Liver (tissue), 9 donors: ENCODE results near the gene TCEAL1. TPM values are rescaled to one million over a fixed set of nuclear protein-coding genes. Genes with fewer than 3 reads are reported as not detected.

Experiments used
- DNase-seq: peaks from one replicate; pipeline ENCODE4 v3.0.0-alpha.2; 2017; ENCODE audit warnings: low spot score
- H3K27ac ChIP-seq, 2 donors: one replicate each; pipeline ENCODE4 v1.7.0; 2013; ENCODE audit warnings: inconsistent platforms in 2 of 2, low read length in 2 of 2, control low read depth in 1 of 2, low read depth in 1 of 2, mild to moderate bottlenecking in 1 of 2
- H3K27me3 ChIP-seq, 4 donors: one replicate each; pipeline versions ENCODE4 v1.6.1 to v1.7.0; 2013; ENCODE audit warnings: low read length in 3 of 4, inconsistent platforms in 1 of 4, mild to moderate bottlenecking in 1 of 4, moderate library complexity in 1 of 4; ENCODE audit not compliant: control insufficient read depth in 4 of 4, insufficient read depth in 4 of 4
- H3K36me3 ChIP-seq, 4 donors: one replicate each; pipeline versions ENCODE4 v1.6.1 to v1.7.0; 2013; ENCODE audit warnings: low read length in 3 of 4, mild to moderate bottlenecking in 3 of 4, low read depth in 1 of 4, moderate library complexity in 1 of 4; ENCODE audit not compliant: control insufficient read depth in 4 of 4, insufficient read depth in 3 of 4
- H3K4me1 ChIP-seq, 4 donors: one replicate each; pipeline versions ENCODE4 v1.6.1 to v1.7.0; 2013; ENCODE audit warnings: low read length in 3 of 4, mild to moderate bottlenecking in 3 of 4, moderate library complexity in 1 of 4; ENCODE audit not compliant: control insufficient read depth in 4 of 4, insufficient read depth in 4 of 4
- H3K4me3 ChIP-seq, 3 donors: one replicate each; pipeline versions ENCODE4 v1.6.1 to v1.7.0; 2013; ENCODE audit warnings: low read length in 3 of 3, control low read depth in 1 of 3, low read depth in 1 of 3, mild to moderate bottlenecking in 1 of 3
- H3K9ac ChIP-seq, 2 donors: one replicate each; pipeline ENCODE4 v1.7.0; 2013; ENCODE audit warnings: low read length in 2 of 2, mild to moderate bottlenecking in 2 of 2, moderate library complexity in 2 of 2, control low read depth in 1 of 2, low read depth in 1 of 2
- H3K9me3 ChIP-seq, 4 donors: one replicate each; pipeline versions ENCODE4 v1.6.1 to v1.7.0; 2013; ENCODE audit warnings: low read length in 3 of 4; ENCODE audit not compliant: control insufficient read depth in 4 of 4
- EGR1 ChIP-seq, 2 donors: IDR thresholded peaks; 2 replicates each; pipeline ENCODE4 v1.6.1; 2016 to 2018; ENCODE audit warnings: antibody characterized with exemption in 2 of 2, low read depth in 2 of 2
- FOXA1 ChIP-seq: IDR thresholded peaks from 2 replicates; pipeline ENCODE4 v1.6.1; 2016; ENCODE audit warnings: antibody characterized with exemption
- FOXA2 ChIP-seq: IDR thresholded peaks from 2 replicates; pipeline ENCODE4 v1.6.1; 2016; ENCODE audit warnings: antibody characterized with exemption
- GABPA ChIP-seq, 2 donors: IDR thresholded peaks in 1 of 2; conservative IDR thresholded peaks in 1 of 2; 2 replicates each; pipeline ENCODE4 v1.6.1; 2016; ENCODE audit warnings: antibody characterized with exemption in 2 of 2, mild to moderate bottlenecking in 1 of 2, moderate library complexity in 1 of 2
- HNF4G ChIP-seq: IDR thresholded peaks from 2 replicates; pipeline ENCODE4 v1.6.1; 2016; ENCODE audit warnings: antibody characterized with exemption
- JUND ChIP-seq, 2 donors: IDR thresholded peaks; 2 replicates each; pipeline ENCODE4 v1.6.1; 2016; ENCODE audit warnings: antibody characterized with exemption in 2 of 2
- NR2F2 ChIP-seq: IDR thresholded peaks from 2 replicates; pipeline ENCODE4 v1.6.1; 2016; ENCODE audit warnings: antibody characterized with exemption
- RAD21 ChIP-seq, 2 donors: IDR thresholded peaks; 2 replicates each; pipeline ENCODE4 v1.6.1; 2016; ENCODE audit warnings: antibody characterized with exemption in 2 of 2, mild to moderate bottlenecking in 2 of 2
- RXRA ChIP-seq, 2 donors: IDR thresholded peaks; 2 replicates each; pipeline ENCODE4 v1.6.1; 2017 to 2018; ENCODE audit warnings: antibody characterized with exemption in 2 of 2, mild to moderate bottlenecking in 1 of 2
- TAF1 ChIP-seq: conservative IDR thresholded peaks from 2 replicates; pipeline ENCODE4 v1.6.1; 2016; ENCODE audit warnings: antibody characterized with exemption, mild to moderate bottlenecking
- YY1 ChIP-seq: IDR thresholded peaks from 2 replicates; pipeline ENCODE4 v1.6.1; 2016; ENCODE audit warnings: antibody characterized with exemption, mild to moderate bottlenecking
- WGBS: extraction: QIAGEN DNeasy Blood & Tissue Kit; methylation state at CpG from one replicate; pipeline ENCODE4 v1.1.7; 2013; 5-methylcytosine and 5-hydroxymethylcytosine counted together
- polyA plus RNA-seq, 2 donors: library from polyadenylated mRNA; stranded (reverse) in 1 of 2; unstranded in 1 of 2; fragments of 200-250 nt in 1 of 2; fragments of >200 nt in 1 of 2; fragmentation: Nextera tagmentation in 1 of 2; extraction: Ambion mirVana in 1 of 2; gene quantifications; one replicate each; pipeline versions ENCODE4 v1.2.1 to v1.2.3, GENCODE V29; 2013 to 2015
- total RNA-seq, 2 donors: library from RNA; depleted of rRNA; stranded (reverse); fragments of >200 nt; gene quantifications; one replicate each; pipeline ENCODE4 v1.2.3, GENCODE V29; 2014
- TF ChIP-seq, protein P1 (sequence below): IDR thresholded peaks from 2 replicates; pipeline ENCODE4 v1.6.1; 2016; ENCODE audit warnings: antibody characterized with exemption, mild to moderate bottlenecking
- TF ChIP-seq, protein P2 (sequence below): fragments of 150-350 bp; IDR thresholded peaks from 2 replicates; pipeline ENCODE4 v1.5.1; 2017; ENCODE audit warnings: improper control_type of control experiment, low read depth, low read length; ENCODE audit not compliant: missing input control
- TF ChIP-seq, protein P3 (sequence below): IDR thresholded peaks from 2 replicates; pipeline ENCODE4 v1.6.1; 2016; ENCODE audit warnings: antibody characterized with exemption
- TF ChIP-seq, protein P4 (sequence below): IDR thresholded peaks from 2 replicates; pipeline ENCODE4 v1.6.1; 2016; ENCODE audit warnings: antibody characterized with exemption
- TF ChIP-seq, protein P5 (sequence below): IDR thresholded peaks from 2 replicates; pipeline ENCODE4 v1.6.1; 2016; ENCODE audit warnings: antibody characterized with exemption
- donor health status: healthy.
- donor health status: healthy.
- donor health status: healthy.
- donor health status: healthy.
- donor health status: healthy.

The TCEAL1 gene
- total and polyA plus RNA-seq, 4 donors: 5.0 to 15.8 (median 9.4) TPM

DNA sequence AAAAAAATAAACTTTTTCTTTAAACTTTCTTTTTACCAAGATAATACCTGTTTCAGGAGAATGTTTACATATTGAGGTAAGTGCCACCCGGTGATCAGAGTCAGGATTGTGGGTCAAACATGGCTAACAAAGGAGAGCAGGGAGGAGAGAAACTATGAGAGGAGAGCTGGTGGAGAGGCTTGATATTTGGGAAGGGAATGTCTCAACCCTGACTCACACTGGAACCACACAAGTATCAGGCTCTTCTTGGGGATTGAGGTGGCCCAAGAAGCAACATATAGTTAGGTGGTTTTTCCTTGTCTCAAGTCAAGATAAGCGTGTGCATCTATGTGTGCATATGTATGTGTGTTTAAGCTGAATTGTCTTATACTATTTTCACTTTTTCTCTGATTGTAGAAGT is 6.7 kb downstream of the TCEAL1 start:
- TF ChIP-seq YY1 (no peak), RAD21 (IDR thresholded peaks at IDR 0.05) (no peak), HNF4G (no peak), FOXA2 (no peak), TAF1 (no peak), NR2F2 (no peak), JUND (IDR thresholded peaks at IDR 0.05) (no peak), FOXA1 (no peak)
- TF ChIP-seq, protein P1, sequence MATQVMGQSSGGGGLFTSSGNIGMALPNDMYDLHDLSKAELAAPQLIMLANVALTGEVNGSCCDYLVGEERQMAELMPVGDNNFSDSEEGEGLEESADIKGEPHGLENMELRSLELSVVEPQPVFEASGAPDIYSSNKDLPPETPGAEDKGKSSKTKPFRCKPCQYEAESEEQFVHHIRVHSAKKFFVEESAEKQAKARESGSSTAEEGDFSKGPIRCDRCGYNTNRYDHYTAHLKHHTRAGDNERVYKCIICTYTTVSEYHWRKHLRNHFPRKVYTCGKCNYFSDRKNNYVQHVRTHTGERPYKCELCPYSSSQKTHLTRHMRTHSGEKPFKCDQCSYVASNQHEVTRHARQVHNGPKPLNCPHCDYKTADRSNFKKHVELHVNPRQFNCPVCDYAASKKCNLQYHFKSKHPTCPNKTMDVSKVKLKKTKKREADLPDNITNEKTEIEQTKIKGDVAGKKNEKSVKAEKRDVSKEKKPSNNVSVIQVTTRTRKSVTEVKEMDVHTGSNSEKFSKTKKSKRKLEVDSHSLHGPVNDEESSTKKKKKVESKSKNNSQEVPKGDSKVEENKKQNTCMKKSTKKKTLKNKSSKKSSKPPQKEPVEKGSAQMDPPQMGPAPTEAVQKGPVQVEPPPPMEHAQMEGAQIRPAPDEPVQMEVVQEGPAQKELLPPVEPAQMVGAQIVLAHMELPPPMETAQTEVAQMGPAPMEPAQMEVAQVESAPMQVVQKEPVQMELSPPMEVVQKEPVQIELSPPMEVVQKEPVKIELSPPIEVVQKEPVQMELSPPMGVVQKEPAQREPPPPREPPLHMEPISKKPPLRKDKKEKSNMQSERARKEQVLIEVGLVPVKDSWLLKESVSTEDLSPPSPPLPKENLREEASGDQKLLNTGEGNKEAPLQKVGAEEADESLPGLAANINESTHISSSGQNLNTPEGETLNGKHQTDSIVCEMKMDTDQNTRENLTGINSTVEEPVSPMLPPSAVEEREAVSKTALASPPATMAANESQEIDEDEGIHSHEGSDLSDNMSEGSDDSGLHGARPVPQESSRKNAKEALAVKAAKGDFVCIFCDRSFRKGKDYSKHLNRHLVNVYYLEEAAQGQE: no peak
- TF ChIP-seq, protein P2, sequence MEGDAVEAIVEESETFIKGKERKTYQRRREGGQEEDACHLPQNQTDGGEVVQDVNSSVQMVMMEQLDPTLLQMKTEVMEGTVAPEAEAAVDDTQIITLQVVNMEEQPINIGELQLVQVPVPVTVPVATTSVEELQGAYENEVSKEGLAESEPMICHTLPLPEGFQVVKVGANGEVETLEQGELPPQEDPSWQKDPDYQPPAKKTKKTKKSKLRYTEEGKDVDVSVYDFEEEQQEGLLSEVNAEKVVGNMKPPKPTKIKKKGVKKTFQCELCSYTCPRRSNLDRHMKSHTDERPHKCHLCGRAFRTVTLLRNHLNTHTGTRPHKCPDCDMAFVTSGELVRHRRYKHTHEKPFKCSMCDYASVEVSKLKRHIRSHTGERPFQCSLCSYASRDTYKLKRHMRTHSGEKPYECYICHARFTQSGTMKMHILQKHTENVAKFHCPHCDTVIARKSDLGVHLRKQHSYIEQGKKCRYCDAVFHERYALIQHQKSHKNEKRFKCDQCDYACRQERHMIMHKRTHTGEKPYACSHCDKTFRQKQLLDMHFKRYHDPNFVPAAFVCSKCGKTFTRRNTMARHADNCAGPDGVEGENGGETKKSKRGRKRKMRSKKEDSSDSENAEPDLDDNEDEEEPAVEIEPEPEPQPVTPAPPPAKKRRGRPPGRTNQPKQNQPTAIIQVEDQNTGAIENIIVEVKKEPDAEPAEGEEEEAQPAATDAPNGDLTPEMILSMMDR: no peak
- TF ChIP-seq, protein P3, sequence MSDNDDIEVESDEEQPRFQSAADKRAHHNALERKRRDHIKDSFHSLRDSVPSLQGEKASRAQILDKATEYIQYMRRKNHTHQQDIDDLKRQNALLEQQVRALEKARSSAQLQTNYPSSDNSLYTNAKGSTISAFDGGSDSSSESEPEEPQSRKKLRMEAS: no peak
- H3K9ac ChIP-seq: no peak overlapping the region
- no peak overlapping the region for H3K27ac ChIP-seq
- DNase-seq: no peak
- H3K4me3 ChIP-seq: no peak overlapping the region
- no peaks in the 10 kb centered on the region for H3K9me3 ChIP-seq
- WGBS: 73% methylated on average over 2 of the region's 2 CpGs
- no peaks in the 10 kb centered on the region for H3K36me3 ChIP-seq
- peaks cover 0 to 3% (median 0%) of the 10 kb centered on the region in 4 donors for H3K4me1 ChIP-seq
- no peaks in the 10 kb centered on the region for H3K27me3 ChIP-seq

DNA sequence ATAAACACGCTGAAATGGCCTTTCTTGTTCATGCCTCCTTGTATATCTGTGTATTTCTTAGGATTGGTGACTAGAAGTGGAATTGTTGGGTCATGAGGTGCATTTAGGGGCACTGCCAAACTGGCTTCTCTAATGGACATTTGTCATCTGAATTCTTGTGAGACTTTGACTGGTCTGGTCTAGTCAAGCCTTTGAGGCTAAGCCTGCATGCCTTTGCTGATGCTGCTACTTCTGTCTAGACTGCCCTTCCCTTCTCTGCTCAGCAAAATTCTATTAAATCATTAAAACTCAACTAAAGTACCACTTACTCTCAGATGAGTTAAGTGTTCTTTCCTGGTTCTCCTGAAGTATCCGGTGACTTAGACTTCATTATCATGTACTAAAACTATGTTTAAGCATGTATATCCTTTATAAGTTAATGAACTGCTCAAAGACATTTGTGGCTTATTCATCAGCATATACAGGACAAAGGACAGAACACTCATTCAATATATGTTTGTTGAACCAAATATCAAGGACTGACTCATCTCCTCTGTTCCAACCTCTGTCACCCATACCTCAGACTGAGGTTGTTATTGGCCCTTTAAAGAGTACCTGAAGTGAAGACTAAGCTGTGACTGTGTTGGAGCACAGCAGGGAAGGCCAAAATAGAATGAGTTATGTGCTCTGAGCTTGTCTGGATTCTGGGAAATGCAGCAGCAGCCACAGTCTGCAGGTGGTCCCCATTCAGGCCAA is 9.0 kb downstream of the TCEAL1 start:
- Histone ChIP-seq H3K4me1 (peaks cover 0 to 3% (median 0%) of the 10 kb centered on the region in 4 donors), H3K27ac (no peak overlapping the region), H3K9ac (no peak overlapping the region), H3K4me3 (no peak overlapping the region), H3K9me3 (peaks cover 0 to 2% (median 0%) of the 10 kb centered on the region in 4 donors), H3K36me3 (no peaks in the 10 kb centered on the region), H3K27me3 (peaks cover 0 to 5% (median 0%) of the 10 kb centered on the region in 4 donors)
- no peak for DNase-seq
- 95% methylated on average over 2 of the region's 2 CpGs for WGBS
- no peak for TF ChIP-seq JUND (IDR thresholded peaks at IDR 0.05)
- no peak for TF ChIP-seq RAD21 (IDR thresholded peaks at IDR 0.05)
- TF ChIP-seq FOXA2: no peak
- TF ChIP-seq, protein P4, sequence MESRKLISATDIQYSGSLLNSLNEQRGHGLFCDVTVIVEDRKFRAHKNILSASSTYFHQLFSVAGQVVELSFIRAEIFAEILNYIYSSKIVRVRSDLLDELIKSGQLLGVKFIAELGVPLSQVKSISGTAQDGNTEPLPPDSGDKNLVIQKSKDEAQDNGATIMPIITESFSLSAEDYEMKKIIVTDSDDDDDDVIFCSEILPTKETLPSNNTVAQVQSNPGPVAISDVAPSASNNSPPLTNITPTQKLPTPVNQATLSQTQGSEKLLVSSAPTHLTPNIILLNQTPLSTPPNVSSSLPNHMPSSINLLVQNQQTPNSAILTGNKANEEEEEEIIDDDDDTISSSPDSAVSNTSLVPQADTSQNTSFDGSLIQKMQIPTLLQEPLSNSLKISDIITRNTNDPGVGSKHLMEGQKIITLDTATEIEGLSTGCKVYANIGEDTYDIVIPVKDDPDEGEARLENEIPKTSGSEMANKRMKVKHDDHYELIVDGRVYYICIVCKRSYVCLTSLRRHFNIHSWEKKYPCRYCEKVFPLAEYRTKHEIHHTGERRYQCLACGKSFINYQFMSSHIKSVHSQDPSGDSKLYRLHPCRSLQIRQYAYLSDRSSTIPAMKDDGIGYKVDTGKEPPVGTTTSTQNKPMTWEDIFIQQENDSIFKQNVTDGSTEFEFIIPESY: no peak
- TF ChIP-seq, protein P2: no peak
- no peak for TF ChIP-seq FOXA1
- TF ChIP-seq, protein P3: no peak
- no peak for TF ChIP-seq GABPA (IDR thresholded peaks at IDR 0.05 in 1 of 2, conservative IDR thresholded peaks at IDR 0.05 in 1 of 2)
- TF ChIP-seq EGR1 (IDR thresholded peaks at IDR 0.05; ENCODE audit: low read depth in 2 of 2): no peak
- TF ChIP-seq, protein P1: no peak
- TF ChIP-seq RXRA (IDR thresholded peaks at IDR 0.05): no peak
- TF ChIP-seq, protein P5, sequence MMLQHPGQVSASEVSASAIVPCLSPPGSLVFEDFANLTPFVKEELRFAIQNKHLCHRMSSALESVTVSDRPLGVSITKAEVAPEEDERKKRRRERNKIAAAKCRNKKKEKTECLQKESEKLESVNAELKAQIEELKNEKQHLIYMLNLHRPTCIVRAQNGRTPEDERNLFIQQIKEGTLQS: no peak
